Coronary artery (tissue), 2 donors: ENCODE data around the gene KCNA4.

ENCODE experiments used
- DNase-seq: peaks from one replicate; pipeline ENCODE4 v3.0.0-alpha.2; 2017; ENCODE audit warnings: low spot score
- H3K27ac ChIP-seq, 2 donors: fragments of 200-600 bp; sonication (generic); one replicate each; pipeline ENCODE4 v1.5.1; 2016 to 2019
- H3K4me3 ChIP-seq: fragments of 200-600 bp; sonication (generic); 2 replicates; pipeline ENCODE4 v1.5.1; 2016; ENCODE audit warnings: mild to moderate bottlenecking, moderate library complexity
- CTCF ChIP-seq: fragments of 200-600 bp; sonication (generic); IDR thresholded peaks from one replicate; pipeline ENCODE4 v1.5.1; 2019; ENCODE audit warnings: antibody characterized with exemption

KCNA4 gene

GRCh38 chr11:30016588-30017363 is at the start of gene KCNA4:
Gene KCNA4, minus strand, starts transcription at chr11:30017030. Its CDS starts 4,352 bp downstream, at chr11:30012678.
- no peak within 1 kb of the TSS for H3K27ac ChIP-seq
- no peak for TF ChIP-seq CTCF
- peak within 1 kb of the TSS; percentile 70 for H3K4me3 ChIP-seq
- no peak for DNase-seq

- no peak for DNase-seq
- H3K27ac ChIP-seq = no peak overlapping the region
- no peak overlapping the region for H3K4me3 ChIP-seq
- TF ChIP-seq CTCF = no peak
Observed at GRCh38 chr11:30062103-30062502, 45.3 kb upstream of the KCNA4 start.

- TF ChIP-seq CTCF = no peak
- Histone ChIP-seq H3K4me3 (no peak overlapping the region), H3K27ac (no peak overlapping the region)
- no peak for DNase-seq
Observed at GRCh38 chr11:30059172-30059815, 42.5 kb upstream of the KCNA4 start.

- Histone ChIP-seq H3K4me3 (no peak overlapping the region), H3K27ac (no peak overlapping the region)
- no peak for DNase-seq
- no peak for TF ChIP-seq CTCF
Observed at GRCh38 chr11:30049214-30049613, 32.4 kb upstream of the KCNA4 start.

GRCh38 chr11:30046578-30046945 is 29.7 kb upstream of the KCNA4 start:
- TF ChIP-seq CTCF = no peak
- Histone ChIP-seq H3K27ac (no peak overlapping the region), H3K4me3 (no peak overlapping the region)
- no peak for DNase-seq

GRCh38 chr11:30045921-30046577 is 29.2 kb upstream of the KCNA4 start:
- DNase-seq = no peak
- no peak overlapping the region for H3K27ac ChIP-seq
- H3K4me3 ChIP-seq = no peak overlapping the region
- TF ChIP-seq CTCF = no peak
